ENCODE data around the gene MACROD2.

The MACROD2 gene

DNA sequence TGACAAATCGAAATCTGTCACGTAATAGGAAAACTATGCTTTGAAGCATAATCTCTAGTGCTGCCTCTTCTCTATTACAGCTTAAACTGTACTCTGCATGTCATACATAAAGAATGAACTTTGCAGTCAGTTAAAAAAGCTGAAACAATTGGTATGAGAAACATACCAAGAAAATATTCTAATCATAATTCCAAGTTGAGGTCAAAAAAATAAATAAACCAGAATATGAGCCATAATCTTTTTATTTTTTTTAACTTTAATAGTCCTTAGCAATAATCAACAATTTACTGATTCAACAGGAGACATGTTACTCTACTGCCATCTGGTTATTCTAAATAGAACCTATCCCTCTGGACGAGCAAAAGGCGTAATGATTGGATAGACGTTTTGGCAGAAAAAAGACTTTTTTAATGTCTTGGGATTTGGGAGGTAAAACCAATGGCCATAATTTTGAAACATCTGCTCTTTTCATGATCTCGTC is 566.5 kb downstream of the MACROD2 start:
- no peak overlapping the region for H3K4me3 Mint-ChIP-seq
- no peak overlapping the region for H3K27ac Mint-ChIP-seq
- H3K27me3 Mint-ChIP-seq = no peaks in the 10 kb centered on the region
- no peaks in the 10 kb centered on the region for H3K36me3 Mint-ChIP-seq (ENCODE audit: low read depth)
- H3K4me1 Mint-ChIP-seq (ENCODE audit: low read depth) = no peaks in the 10 kb centered on the region
- peaks cover 11% of the 10 kb centered on the region for H3K9me3 Mint-ChIP-seq

DNA sequence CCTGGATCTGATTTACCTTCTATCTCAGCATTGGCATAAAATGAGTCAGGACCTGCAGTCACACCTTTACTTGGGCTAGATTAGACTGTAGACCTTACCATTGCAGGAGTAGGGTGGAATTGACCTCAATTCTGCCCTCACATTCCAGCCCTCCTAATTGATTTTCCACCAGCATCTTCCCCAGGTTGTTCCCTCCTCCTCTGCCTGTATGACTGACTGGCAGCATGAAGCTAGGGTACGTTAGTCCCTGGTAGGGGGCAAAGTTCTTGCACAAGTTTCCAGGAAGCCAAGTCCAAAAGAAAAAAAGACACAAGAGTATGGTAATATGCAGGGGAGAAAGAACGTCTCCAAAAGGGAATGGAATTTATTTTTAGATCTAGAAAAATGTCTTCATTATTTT is 567.7 kb downstream of the MACROD2 start:
- Mint-ChIP-seq H3K4me1 (ENCODE audit: low read depth) (no peaks in the 10 kb centered on the region), H3K27ac (no peak overlapping the region), H3K27me3 (no peaks in the 10 kb centered on the region), H3K4me3 (no peak overlapping the region), H3K36me3 (ENCODE audit: low read depth) (no peaks in the 10 kb centered on the region), H3K9me3 (peaks cover 11% of the 10 kb centered on the region)

DNA sequence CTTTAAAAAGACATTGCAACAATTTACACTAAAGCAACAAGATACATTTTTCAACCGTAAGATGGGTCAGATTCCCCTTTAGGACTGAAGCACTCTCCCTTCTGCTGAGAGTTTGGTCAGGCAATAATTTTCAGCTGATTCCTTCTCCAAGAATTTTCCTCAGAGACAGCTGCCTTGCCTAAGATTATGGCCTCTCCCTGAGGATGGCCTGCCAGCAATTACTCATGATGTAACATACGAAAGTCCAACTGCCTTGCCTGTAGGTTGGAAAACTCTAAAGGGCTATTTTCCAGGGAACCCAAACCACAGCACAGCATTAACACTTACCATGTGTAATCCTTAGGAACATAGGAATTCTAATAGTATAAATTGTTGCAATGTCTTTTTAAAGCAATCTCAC is 571.2 kb downstream of the MACROD2 start:
- H3K36me3 Mint-ChIP-seq (ENCODE audit: low read depth) = no peaks in the 10 kb centered on the region
- H3K4me3 Mint-ChIP-seq = no peak overlapping the region
- no peaks in the 10 kb centered on the region for H3K27me3 Mint-ChIP-seq
- peaks cover 14% of the 10 kb centered on the region for H3K9me3 Mint-ChIP-seq
- H3K4me1 Mint-ChIP-seq (ENCODE audit: low read depth) = no peaks in the 10 kb centered on the region
- H3K27ac Mint-ChIP-seq = no peak overlapping the region

DNA sequence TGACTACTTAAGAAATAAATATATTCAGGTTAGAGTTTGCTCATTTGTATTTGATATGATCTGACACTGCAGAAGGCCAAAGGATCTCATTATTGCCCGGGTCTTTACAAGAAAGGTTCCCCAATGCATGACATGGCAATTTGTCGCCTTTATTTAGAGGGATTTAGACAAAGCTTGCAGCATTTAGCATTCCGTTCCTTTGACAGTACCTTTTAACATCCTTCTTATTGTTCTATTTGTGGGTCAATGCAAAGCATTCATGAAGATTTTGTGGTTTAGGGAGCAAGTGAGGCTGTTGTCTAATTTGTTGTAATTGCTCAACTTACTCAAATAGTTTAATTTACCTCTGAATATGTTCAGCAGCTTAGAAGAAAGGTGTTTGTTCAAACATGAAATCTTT is 572.9 kb downstream of the MACROD2 start:
- H3K4me1 Mint-ChIP-seq (ENCODE audit: low read depth) = no peaks in the 10 kb centered on the region
- no peak overlapping the region for H3K4me3 Mint-ChIP-seq
- peaks cover 11% of the 10 kb centered on the region for H3K9me3 Mint-ChIP-seq
- no peaks in the 10 kb centered on the region for H3K36me3 Mint-ChIP-seq (ENCODE audit: low read depth)
- no peak overlapping the region for H3K27ac Mint-ChIP-seq
- no peaks in the 10 kb centered on the region for H3K27me3 Mint-ChIP-seq

DNA sequence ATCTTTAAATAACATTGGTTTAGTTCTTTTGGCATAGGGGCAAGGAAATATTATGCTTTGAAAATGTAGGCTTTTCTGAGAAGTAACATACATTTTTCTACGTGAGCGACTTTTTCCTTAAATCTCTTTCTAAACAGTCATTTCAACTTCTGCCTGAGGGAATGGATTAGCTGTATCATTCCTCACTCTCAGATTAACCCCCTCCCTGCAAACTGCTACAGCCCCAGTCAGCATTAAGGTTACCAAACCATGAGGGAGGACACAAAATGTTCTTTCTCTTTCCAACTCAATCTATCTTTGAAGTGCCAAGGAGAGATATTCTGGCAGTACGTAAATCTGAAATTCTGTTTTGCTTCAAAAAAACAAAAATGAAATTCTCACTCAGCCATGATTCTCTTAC is 573.4 kb downstream of the MACROD2 start:
- Mint-ChIP-seq H3K27ac (no peak overlapping the region), H3K9me3 (peaks cover 10% of the 10 kb centered on the region), H3K27me3 (no peaks in the 10 kb centered on the region), H3K4me3 (no peak overlapping the region), H3K36me3 (ENCODE audit: low read depth) (no peaks in the 10 kb centered on the region), H3K4me1 (ENCODE audit: low read depth) (no peaks in the 10 kb centered on the region)

DNA sequence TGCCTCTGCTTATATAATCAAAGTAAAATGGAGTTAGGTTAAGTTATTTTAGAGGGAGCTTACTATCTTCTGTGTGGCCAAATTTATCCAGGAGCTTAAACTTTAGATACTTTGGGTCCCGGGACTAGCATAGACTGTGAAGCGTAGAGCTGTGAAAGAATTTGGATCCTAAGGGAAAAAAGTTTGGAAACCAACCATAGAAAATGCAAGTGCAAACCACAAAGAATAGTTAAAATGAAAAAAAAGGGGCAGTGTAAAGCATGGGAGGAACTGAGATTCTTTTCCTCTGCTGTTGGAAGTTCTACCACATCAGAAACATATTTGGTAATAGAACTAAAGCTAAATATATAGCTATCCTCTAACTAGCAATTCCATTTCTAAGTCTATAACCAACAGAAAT is 574.3 kb downstream of the MACROD2 start:
- Mint-ChIP-seq H3K9me3 (peaks cover 7% of the 10 kb centered on the region), H3K4me3 (no peak overlapping the region), H3K27ac (no peak overlapping the region), H3K36me3 (ENCODE audit: low read depth) (no peaks in the 10 kb centered on the region), H3K4me1 (ENCODE audit: low read depth) (no peaks in the 10 kb centered on the region), H3K27me3 (no peaks in the 10 kb centered on the region)

DNA sequence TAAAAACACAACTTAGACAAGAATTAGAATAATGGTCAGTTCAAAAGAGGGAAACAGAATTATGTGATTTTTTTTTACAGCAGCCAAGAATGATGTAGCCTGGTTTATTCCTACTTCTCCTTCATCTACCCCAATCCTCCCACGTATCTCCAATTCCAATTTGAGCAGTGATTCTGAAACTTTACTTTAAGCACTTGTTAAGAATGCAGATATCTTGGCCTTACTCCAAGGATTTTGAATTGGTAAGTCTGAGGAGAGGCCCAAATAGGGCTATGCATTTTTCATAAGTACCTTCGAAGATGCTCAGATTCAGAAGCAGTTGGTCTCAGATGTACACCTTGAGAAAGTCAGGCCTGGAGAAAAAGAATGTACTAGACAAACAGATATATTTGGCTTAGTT is 575.5 kb downstream of the MACROD2 start:
- Mint-ChIP-seq H3K36me3 (ENCODE audit: low read depth) (no peaks in the 10 kb centered on the region), H3K27me3 (no peaks in the 10 kb centered on the region), H3K9me3 (peaks cover 4% of the 10 kb centered on the region), H3K4me1 (ENCODE audit: low read depth) (no peaks in the 10 kb centered on the region), H3K4me3 (no peak overlapping the region), H3K27ac (no peak overlapping the region)

DNA sequence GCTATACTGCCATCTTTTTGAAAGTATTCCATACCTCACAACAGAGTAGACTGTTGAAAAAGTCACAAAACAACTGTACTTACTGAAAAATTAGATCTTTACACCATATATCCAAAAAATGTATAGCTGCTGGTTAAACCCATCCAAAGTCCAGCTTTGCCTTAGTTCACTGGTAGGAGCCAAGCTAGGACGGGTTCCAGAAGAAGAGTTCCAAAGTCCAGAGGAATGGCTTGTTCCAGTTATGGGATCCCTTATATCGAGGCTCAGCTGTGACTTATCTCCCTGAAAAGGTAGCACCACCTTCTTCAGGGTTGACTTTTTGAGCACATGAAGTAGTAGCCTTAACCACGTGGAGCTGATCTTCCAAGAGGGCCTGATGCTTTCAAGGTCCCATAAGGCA is 578.4 kb downstream of the MACROD2 start:
- no peaks in the 10 kb centered on the region for H3K27me3 Mint-ChIP-seq
- no peak overlapping the region for H3K27ac Mint-ChIP-seq
- H3K9me3 Mint-ChIP-seq = no peaks in the 10 kb centered on the region
- no peak overlapping the region for H3K4me3 Mint-ChIP-seq
- H3K4me1 Mint-ChIP-seq (ENCODE audit: low read depth) = no peaks in the 10 kb centered on the region
- H3K36me3 Mint-ChIP-seq (ENCODE audit: low read depth) = no peaks in the 10 kb centered on the region

DNA sequence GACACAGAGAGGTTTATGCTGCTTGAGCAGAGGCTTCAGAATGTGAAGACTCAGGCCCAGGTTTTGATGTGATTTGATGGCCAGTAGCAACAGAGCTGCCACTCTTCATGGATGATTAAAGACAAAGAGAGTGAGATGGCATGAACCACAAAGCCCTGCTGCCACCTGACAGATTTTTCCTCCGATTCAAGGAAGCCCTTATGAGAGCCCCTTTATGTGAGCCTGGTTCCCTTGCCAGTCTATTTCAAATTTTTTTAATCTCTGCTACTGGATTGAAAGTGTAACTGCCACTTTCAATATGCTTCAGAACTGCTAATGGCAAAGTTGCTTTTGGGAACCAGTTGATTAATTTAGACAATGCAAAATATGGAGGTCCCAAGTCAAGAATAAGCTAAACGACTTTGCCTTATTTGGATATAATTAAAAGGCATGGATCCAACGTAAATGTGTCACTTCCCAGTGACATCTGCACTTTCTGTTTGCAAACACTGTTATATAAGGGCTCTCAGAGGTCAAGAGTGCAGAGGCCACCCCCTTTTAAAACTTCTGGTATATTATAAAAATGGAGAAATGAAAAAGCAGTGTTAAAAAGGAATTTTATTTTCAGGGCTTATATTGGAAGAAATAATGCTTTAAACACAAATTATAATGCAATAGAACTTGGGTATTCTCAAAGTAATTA is 581.0 kb downstream of the MACROD2 start:
- Mint-ChIP-seq H3K27me3 (no peaks in the 10 kb centered on the region), H3K4me1 (ENCODE audit: low read depth) (no peaks in the 10 kb centered on the region), H3K4me3 (no peak overlapping the region), H3K9me3 (no peaks in the 10 kb centered on the region), H3K36me3 (ENCODE audit: low read depth) (no peaks in the 10 kb centered on the region), H3K27ac (no peak overlapping the region)

DNA sequence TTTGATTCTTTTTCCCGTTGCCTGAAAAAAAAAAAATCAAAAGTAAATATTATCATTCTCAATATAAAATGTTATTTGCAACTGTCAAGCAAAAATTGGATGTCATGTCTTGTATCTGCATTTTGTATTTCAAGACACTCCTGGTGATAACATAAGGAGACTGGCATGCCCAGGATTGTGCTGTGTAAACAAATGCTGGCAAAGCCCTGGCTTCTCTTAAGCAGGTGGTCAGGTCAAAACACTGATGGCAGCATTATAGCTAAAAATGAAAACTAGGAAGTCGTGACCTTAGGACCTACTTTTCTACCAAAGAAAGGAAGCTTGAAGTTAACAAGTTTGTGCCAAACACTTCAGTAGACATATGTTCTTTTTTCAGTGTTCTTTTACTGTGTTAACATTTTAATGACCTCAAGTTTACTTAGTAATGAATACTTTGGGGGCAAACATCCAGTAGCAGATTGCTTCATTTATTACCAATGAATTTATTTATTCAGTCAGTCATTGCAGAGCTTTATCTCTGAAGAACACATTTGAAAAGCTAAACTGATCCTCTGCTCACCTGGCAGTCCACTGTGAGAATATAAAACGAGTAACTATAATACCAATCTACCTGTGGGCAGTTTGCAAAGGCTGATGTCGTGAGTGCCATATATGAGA is 585.2 kb downstream of the MACROD2 start:
- H3K4me1 Mint-ChIP-seq (ENCODE audit: low read depth) = no peaks in the 10 kb centered on the region
- no peaks in the 10 kb centered on the region for H3K36me3 Mint-ChIP-seq (ENCODE audit: low read depth)
- no peak overlapping the region for H3K4me3 Mint-ChIP-seq
- peaks cover 7% of the 10 kb centered on the region for H3K9me3 Mint-ChIP-seq
- H3K27me3 Mint-ChIP-seq = no peaks in the 10 kb centered on the region
- H3K27ac Mint-ChIP-seq = no peak overlapping the region

DNA sequence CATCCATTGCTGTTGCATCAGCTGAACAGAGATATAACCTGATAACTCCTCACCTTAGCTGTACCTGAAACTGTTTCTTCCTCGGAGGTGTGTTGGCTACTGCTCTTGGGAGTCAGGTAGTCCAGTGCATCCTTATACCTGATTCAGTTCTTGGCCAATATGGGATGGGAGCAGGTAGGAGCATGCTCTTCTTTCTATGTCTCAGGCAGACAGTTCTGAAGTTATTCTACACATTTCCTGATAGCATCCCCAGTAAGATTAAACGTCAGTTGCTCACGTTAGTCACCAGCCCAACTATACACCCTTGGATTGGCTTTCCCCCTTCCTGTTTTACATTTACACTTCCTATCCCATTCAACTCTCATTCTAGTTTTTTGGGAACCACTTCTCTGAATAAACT is 586.4 kb downstream of the MACROD2 start:
- Mint-ChIP-seq H3K9me3 (peaks cover 7% of the 10 kb centered on the region), H3K36me3 (ENCODE audit: low read depth) (no peaks in the 10 kb centered on the region), H3K27ac (no peak overlapping the region), H3K27me3 (no peaks in the 10 kb centered on the region), H3K4me3 (no peak overlapping the region), H3K4me1 (ENCODE audit: low read depth) (no peaks in the 10 kb centered on the region)

DNA sequence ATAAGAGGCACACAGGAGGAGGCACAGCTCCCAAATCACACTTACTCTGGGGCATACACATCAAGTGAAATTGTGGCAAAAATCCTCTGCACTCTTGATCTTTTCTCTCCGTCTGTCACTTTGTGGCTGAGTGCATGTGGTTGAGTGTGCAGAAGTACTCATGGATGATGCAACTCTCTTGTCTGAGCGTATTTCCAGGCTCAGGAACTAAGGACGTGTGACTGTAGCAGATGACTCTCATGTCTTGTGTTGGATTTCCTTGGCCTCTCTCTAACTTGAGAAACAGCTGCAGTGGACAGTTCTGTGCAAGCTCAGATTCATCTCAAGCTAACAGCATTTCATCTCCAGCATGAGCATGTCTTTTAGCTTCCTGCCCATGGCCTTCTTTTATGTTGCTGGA is 587.5 kb downstream of the MACROD2 start:
- H3K27ac Mint-ChIP-seq = no peak overlapping the region
- no peaks in the 10 kb centered on the region for H3K27me3 Mint-ChIP-seq
- H3K4me1 Mint-ChIP-seq (ENCODE audit: low read depth) = no peaks in the 10 kb centered on the region
- H3K9me3 Mint-ChIP-seq = peaks cover 7% of the 10 kb centered on the region
- no peaks in the 10 kb centered on the region for H3K36me3 Mint-ChIP-seq (ENCODE audit: low read depth)
- H3K4me3 Mint-ChIP-seq = no peak overlapping the region

DNA sequence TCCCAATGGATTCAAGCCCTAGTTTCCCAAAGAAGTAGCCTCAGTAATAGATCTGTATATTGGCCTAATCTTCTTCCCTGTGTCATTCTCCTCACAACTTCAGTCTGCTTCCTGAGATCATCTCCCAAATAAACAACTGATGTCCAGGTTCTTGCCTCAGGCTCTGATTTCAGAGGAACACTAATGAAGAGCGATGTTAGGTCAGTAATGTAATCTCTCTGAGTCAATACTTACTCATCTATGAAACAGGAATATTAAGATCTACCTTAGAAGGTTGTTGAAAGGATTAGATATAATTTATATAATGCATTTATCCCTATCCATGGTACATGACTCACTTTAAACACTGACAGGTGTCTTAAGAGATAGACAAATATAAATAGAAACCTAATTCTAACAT is 588.1 kb downstream of the MACROD2 start:
- H3K27me3 Mint-ChIP-seq = no peaks in the 10 kb centered on the region
- H3K9me3 Mint-ChIP-seq = peaks cover 7% of the 10 kb centered on the region
- no peak overlapping the region for H3K27ac Mint-ChIP-seq
- H3K4me1 Mint-ChIP-seq (ENCODE audit: low read depth) = no peaks in the 10 kb centered on the region
- no peak overlapping the region for H3K4me3 Mint-ChIP-seq
- H3K36me3 Mint-ChIP-seq (ENCODE audit: low read depth) = no peaks in the 10 kb centered on the region

DNA sequence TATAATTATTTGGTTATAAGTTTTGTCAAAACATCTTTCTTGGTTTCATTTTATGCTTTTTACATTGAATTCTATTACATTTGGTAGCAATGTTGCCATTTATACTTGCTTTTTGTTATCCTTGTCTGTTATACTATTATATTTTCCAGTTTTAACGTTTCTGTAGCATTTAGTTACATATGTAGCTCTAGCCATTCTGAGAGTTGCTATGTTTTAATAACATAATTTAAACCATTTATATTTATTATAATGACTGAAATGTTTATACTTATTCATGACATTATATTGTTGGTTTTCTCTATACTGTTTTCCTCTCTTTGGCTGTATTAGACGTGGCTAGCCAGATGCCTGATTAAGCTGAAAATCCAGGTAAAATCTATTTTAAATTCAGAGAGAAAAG is 594.1 kb downstream of the MACROD2 start:
- no peaks in the 10 kb centered on the region for H3K36me3 Mint-ChIP-seq (ENCODE audit: low read depth)
- no peak overlapping the region for H3K4me3 Mint-ChIP-seq
- H3K27ac Mint-ChIP-seq = no peak overlapping the region
- no peaks in the 10 kb centered on the region for H3K4me1 Mint-ChIP-seq (ENCODE audit: low read depth)
- no peaks in the 10 kb centered on the region for H3K27me3 Mint-ChIP-seq
- peaks cover 4% of the 10 kb centered on the region for H3K9me3 Mint-ChIP-seq

DNA sequence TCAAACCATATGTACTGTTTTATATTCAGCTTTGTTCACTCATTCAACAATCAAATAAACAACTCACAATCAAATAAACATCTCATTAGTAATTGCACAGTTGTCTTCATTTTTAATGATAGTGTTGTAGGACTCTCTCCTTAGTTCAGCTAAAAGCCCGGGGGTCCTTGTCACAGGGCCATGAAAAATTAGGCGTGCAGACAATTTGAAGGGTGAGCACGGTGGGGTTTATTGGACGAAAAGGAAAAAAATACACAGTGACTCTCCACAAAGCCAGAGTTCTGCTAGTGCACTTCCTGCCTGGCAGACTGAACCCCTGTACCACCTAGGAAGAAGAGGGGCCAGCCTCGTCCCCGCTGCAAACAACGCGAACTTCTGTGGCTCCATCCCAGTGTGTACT is 599.7 kb downstream of the MACROD2 start:
- H3K9me3 Mint-ChIP-seq = peaks cover 4% of the 10 kb centered on the region
- no peak overlapping the region for H3K27ac Mint-ChIP-seq
- H3K4me3 Mint-ChIP-seq = no peak overlapping the region
- H3K27me3 Mint-ChIP-seq = no peaks in the 10 kb centered on the region
- H3K36me3 Mint-ChIP-seq (ENCODE audit: low read depth) = no peaks in the 10 kb centered on the region
- H3K4me1 Mint-ChIP-seq (ENCODE audit: low read depth) = no peaks in the 10 kb centered on the region

DNA sequence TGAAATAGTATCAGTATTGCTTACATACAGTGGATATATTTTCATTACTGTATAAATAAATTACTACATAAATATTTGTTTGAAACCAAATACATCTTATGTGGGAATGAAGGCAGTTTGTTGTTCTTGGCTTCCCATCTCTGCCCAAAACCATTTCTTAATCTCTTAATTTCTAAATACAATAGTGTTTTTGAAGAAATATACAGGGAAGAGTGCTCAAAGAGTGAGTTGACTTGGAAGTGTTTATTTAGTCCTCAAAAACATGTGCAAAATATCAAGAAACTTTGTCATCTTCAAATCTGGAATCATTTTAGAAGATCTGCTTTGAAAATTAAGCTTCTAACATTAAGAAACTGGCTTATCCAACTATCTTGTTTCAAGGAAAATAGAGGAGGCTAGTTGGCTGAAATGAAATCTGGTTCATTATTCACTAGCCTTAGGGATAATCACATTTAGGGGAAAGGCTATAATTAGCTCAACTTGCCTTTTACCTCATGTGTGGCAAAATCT is 601.9 kb downstream of the MACROD2 start:
- Mint-ChIP-seq H3K4me3 (no peak overlapping the region), H3K36me3 (ENCODE audit: low read depth) (no peaks in the 10 kb centered on the region), H3K27ac (no peak overlapping the region), H3K27me3 (no peaks in the 10 kb centered on the region), H3K4me1 (ENCODE audit: low read depth) (no peaks in the 10 kb centered on the region), H3K9me3 (no peaks in the 10 kb centered on the region)
